Esophagus muscularis mucosa (tissue), 4 donors: ENCODE results near the gene GALNS.

Experiments used
- EP300 ChIP-seq: sonication (generic); formaldehyde crosslinking; IDR thresholded peaks from one replicate; pipeline ENCODE4 v1.6.1; 2017; ENCODE audit warnings: antibody characterized with exemption
- POLR2A ChIP-seq: fragments of 450-650 bp; IDR thresholded peaks from one replicate; pipeline ENCODE4 v1.6.1; 2017; ENCODE audit warnings: antibody characterized with exemption, moderate library complexity, mild to moderate bottlenecking, low read depth
- POLR2AphosphoS5 ChIP-seq, 2 donors: sonication (generic); formaldehyde crosslinking; IDR thresholded peaks; one replicate each; pipeline ENCODE4 v1.6.1; 2017; ENCODE audit warnings: antibody characterized with exemption in 2 of 2
- TF ChIP-seq, protein P1 (sequence below), 3 experiments: fragments of 200-600 bp in 2 of 3; fragments of 450-650 bp in 1 of 3; sonication (generic) in 2 of 3; IDR thresholded peaks; one replicate each; pipeline ENCODE4 v1.5.1; 2017 to 2019; ENCODE audit warnings: antibody characterized with exemption in 3 of 3, mild to moderate bottlenecking in 2 of 3, moderate library complexity in 1 of 3

DNA sequence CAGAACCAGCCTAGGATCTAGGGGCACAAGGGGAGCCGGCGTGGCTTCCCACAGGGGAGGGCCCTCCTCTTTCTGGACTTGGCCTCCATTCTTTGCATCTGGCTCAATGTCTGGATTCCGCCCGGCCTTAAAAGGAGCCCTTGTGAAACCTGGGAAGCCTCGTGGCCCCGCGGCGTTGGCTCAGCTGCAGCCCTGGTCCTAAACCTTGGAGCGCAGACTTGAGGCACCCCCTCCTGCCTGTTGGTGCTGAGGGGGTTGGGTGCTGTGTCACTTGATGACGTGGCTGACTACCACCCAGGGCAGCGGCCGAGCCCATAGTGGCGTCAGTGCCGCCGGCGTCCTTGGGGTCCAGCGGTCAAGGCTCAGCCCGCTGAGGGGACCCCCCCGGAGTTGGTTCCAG, 4.6 kb upstream of the GALNS start:
- no peak for TF ChIP-seq POLR2AphosphoS5 (IDR thresholded peaks at IDR 0.05)
- TF ChIP-seq, protein P1, sequence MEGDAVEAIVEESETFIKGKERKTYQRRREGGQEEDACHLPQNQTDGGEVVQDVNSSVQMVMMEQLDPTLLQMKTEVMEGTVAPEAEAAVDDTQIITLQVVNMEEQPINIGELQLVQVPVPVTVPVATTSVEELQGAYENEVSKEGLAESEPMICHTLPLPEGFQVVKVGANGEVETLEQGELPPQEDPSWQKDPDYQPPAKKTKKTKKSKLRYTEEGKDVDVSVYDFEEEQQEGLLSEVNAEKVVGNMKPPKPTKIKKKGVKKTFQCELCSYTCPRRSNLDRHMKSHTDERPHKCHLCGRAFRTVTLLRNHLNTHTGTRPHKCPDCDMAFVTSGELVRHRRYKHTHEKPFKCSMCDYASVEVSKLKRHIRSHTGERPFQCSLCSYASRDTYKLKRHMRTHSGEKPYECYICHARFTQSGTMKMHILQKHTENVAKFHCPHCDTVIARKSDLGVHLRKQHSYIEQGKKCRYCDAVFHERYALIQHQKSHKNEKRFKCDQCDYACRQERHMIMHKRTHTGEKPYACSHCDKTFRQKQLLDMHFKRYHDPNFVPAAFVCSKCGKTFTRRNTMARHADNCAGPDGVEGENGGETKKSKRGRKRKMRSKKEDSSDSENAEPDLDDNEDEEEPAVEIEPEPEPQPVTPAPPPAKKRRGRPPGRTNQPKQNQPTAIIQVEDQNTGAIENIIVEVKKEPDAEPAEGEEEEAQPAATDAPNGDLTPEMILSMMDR (IDR thresholded peaks at IDR 0.05): no peak
- no peak for TF ChIP-seq POLR2A
- TF ChIP-seq EP300: no peak
